GM12873 (cell line): ENCODE data around the gene ITGA2.

Experiments used
- TF ChIP-seq, protein P1 (sequence below): IDR thresholded peaks from 2 replicates; pipeline ENCODE4 v1.5.1; 2012; ENCODE audit warnings: low read depth, mild to moderate bottlenecking, moderate library complexity, low read length, control low read depth; ENCODE audit not compliant: insufficient read depth; ENCODE audit errors: missing control alignments

The ITGA2 gene

GRCh38 chr5:52990528-52990925 lies 1.4 kb downstream of the ITGA2 start:
- TF ChIP-seq, protein P1, sequence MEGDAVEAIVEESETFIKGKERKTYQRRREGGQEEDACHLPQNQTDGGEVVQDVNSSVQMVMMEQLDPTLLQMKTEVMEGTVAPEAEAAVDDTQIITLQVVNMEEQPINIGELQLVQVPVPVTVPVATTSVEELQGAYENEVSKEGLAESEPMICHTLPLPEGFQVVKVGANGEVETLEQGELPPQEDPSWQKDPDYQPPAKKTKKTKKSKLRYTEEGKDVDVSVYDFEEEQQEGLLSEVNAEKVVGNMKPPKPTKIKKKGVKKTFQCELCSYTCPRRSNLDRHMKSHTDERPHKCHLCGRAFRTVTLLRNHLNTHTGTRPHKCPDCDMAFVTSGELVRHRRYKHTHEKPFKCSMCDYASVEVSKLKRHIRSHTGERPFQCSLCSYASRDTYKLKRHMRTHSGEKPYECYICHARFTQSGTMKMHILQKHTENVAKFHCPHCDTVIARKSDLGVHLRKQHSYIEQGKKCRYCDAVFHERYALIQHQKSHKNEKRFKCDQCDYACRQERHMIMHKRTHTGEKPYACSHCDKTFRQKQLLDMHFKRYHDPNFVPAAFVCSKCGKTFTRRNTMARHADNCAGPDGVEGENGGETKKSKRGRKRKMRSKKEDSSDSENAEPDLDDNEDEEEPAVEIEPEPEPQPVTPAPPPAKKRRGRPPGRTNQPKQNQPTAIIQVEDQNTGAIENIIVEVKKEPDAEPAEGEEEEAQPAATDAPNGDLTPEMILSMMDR = no peak

GRCh38 chr5:52993367-52993766 lies 4.2 kb downstream of the ITGA2 start:
- TF ChIP-seq, protein P1 = no peak

DNA sequence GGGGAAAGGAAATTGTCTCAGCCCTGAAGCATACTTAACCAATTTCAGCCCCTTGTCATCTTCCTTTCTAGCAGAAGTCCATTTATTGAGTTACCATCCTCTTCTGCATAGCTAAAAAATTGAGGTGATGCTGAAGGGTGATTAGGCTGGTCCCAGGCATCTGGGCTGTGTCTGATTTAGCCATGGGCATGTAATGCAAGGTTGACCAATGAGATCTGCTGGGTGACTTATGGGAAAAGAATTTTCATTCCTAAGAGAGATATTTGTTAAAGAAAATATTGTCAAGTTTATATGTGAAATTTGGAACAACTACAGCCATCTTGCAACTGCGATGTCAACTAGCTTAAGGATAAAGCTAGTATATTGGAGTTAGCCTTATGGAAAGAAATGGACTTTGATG lies 5.1 kb downstream of the ITGA2 start:
- TF ChIP-seq, protein P1 = no peak

GRCh38 chr5:52995095-52995494 lies 5.9 kb downstream of the ITGA2 start:
- TF ChIP-seq, protein P1 = no peak

GRCh38 chr5:52995914-52996313 lies 6.8 kb downstream of the ITGA2 start:
- TF ChIP-seq, protein P1 = no peak

- TF ChIP-seq, protein P1 = no peak
These were observed 7.8 kb downstream of the ITGA2 start for GRCh38 chr5:52996979-52997378.

- TF ChIP-seq, protein P1 = no peak
These were observed 8.3 kb downstream of the ITGA2 start for GRCh38 chr5:52997424-52997823.
